HG02885 (cell line): Measurements from ENCODE around the gene PTOV1.

Experiments
- ATAC-seq: cut with Tn5 transposase; IDR thresholded peaks from one replicate; pipeline ENCODE4 v1.9.1; 2021; ENCODE audit warnings: mild to moderate bottlenecking; ENCODE audit not compliant: unreplicated experiment, poor library complexity

PTOV1 gene

DNA sequence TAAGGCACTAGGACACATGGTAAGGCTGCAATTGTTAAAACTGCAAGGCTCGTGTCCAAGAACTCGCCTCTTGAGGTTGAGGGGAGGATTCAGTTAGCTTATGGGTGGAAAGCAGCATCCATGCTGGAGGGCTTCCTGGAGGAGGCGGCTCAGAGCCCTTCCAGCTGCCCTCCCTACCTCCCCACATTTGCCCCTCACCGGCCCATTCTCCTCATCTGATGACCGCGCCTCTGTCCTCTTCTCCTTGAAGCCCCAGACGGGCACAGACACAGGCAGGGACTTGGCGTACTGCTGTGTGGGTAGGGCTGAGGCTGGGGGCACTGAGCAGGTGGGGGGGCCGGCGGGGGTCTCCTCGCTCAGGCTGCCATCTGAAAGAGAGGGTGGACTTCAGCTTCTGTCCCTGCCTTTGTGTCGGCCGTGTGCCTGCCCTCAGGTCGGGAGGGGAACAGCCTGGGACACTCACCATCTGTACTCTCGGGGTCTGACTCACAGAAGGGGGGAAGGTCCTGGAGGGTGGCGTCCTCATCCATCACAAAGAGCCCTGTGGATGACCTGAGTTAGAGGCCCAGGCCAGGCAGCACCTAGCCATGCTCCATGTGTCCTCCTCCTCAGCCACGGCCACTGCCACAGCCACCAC lies 20.5 kb downstream of the PTOV1 start:
- no peak for ATAC-seq

DNA sequence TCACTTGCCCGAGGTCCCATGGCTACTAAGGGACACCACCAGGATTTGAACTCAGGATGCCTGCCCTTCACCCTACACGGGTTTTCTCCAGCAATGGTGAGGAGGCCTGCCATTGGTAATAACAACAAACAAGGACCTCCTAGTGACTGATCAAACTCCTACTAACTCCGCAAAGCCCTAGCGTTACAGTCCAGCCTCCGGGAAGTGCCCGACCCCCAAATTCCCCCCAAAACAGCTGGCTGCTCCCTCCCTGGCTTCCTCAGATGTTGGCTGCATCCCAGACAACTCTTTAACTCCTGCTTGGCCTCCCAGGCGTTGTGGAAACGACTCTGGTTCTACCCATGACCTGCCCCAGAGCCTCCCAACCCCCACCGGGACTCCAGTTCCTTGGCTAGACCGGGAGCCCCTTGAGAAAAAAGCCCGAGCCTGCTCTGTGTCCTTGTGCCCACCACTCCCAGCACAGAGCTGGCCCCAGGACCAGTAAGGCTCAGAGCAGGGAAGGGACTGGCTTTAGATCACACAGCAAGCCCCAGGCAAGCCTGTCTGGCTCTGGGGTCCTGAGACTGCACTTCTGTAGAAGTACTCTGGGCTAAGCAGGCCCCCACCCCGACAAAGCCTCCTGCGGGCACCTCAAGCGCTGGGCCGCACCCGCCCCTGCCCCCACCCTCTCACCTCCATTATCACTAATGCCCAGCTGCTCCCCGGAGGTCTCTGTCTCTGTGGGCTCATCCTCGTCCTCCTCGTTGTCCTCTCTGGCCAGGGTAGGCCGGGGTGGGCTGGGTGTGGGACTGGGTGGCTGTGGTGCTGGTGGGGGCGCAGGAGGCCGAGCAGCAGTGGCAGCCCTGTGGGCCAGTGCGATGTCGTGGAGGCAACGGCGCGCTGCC lies 21.5 kb downstream of the PTOV1 start:
- ATAC-seq, result no peak

GRCh38 chr19:49873129-49873521 lies 22.2 kb downstream of the PTOV1 start:
- no peak for ATAC-seq

- ATAC-seq, result no peak
These were observed 22.9 kb downstream of the PTOV1 start for GRCh38 chr19:49873834-49874233.

DNA sequence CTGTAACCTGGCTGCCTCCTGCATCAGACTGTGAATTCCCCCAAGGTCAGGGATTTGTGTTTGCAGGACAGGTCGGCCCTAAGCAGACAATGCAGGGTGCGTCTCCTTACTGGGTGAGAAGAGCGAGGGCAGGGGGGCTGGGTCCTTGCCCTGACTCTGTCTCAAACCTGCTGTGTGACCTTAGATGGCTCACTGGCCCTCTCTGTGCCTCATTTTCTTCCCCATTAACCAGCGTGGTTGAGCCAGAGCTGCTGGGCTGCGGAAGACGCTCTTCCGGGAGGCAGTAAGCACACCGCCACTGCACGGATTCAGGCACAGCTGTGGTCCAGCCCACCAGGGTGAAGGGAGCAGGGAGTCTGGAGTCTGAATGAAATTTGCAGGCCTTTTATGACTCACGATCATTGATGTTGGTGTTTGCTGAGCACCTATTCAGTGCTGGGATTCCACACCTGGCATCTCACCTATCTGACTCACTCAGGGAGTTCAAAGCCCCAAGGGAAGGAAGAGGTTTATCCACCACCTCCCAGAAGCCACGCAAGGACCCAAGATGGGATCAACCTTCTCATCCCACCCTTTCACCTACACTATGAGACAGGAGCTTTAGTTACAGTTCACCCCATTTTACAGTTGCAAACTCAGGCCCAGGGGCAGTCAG lies 23.7 kb downstream of the PTOV1 start:
- ATAC-seq, result no peak

- no peak for ATAC-seq
These were observed 24.2 kb downstream of the PTOV1 start for GRCh38 chr19:49875177-49875576.

- no peak for ATAC-seq
These were observed 25.0 kb downstream of the PTOV1 start for GRCh38 chr19:49875857-49876421.

- peak; percentile 53 for ATAC-seq
These were observed 25.6 kb downstream of the PTOV1 start for GRCh38 chr19:49876422-49877019.

DNA sequence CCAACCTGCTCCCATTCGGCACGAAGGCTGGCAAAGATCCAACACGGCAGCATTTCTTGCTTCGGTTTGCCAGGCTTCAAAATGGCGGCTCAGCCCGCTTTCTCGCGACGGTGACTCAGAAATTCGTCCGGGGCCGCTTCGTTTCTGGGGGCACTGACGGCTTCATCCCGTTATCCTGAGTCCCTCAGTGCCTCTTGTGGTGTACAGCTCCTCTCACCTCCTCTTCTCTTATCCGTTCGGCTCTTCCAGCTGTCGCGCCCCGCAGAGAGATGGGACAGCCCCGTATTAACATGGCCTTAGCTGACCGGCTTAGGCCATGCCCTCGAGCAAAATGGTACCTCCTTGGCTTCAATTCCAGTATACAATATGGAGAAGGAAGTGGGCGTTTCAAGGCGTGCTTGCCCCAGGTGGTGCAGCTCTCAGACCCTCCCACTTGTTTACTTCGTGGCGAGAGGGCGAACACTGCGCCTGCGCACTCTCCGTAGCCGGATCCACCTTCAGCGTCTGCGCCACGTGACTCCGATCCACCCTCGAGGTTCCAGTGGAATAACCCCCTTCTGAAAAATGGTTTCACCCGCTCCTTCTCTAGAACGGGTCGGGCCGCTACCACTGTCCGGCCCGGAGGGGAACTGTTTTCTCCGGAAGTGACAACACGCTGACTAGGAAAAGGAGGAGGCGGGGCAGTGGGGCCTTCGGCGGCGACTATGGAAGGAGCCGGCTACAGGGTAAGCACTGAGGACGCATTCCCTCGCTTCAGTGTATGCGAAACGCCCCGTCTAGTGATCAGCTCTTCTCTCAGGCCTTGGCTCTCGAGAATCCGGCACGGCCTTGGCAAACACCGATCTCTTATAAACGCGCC lies 26.3 kb downstream of the PTOV1 start, which contains the start of the genes AKT1S1 and TBC1D17:
Gene AKT1S1 (minus strand): TSS at position 336 of the 859 bp plus-strand sequence. CDS start 4,060 bp downstream, outside the sequence.
Gene TBC1D17 (plus strand): TSS at position 683 of the 859 bp plus-strand sequence. CDS start 22 bp downstream, at position 705.
- peak; percentile 55 for ATAC-seq

- ATAC-seq, result peak; percentile 56
These were observed 27.2 kb downstream of the PTOV1 start for GRCh38 chr19:49877879-49878743.

DNA sequence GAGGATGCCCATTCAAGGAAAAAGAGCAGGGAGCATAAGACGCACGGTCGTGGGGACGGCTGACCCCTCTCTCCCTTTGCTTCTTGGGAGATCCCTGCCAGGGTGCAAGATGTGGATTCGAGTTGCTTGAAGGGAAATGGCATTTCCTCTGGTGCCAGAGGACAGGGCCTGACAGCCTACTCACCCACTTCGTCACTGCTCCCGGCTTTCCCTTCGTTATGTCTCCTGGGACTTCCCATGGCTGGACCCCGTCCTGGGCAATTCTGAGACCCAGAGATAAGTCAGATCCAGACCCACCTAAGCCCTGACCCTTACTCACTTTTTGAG lies 27.7 kb downstream of the PTOV1 start:
- ATAC-seq, result no peak

GRCh38 chr19:49879243-49879963 lies 28.4 kb downstream of the PTOV1 start:
- ATAC-seq, result no peak

DNA sequence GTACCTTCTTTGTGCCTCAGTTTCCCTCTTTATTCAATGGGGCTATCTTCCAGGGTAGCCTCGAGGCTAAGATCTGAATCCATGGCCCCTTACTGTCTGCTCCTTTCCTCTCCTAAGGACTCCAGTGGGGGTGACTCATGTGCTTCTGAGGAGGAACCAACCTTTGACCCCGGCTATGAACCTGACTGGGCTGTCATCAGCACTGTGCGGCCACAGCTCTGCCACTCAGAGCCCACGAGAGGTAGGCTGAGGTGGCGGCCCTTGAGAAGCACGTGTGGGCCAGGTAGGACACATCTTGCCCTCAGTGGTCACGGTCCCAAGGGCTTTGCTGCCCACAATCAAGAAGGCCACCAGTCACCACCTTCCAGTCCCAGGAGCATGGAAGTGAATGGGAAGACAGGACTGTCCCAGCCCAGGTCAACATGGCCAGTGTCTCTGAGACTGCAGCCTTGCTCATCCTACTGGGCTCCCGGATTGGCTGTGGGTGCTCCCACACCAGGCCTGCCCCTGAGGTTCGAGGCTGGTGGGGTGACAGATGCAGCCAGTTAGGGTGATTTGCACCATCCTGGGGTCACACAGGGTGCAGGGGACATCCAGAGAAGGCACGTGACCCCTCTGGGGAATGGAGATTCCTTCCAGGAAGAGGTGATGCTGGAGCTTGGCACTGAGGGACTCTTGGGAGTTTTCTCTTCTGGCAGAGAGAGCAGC lies 29.4 kb downstream of the PTOV1 start:
- ATAC-seq, result no peak

- ATAC-seq, result no peak
These were observed 30.2 kb downstream of the PTOV1 start for GRCh38 chr19:49881186-49881585.

DNA sequence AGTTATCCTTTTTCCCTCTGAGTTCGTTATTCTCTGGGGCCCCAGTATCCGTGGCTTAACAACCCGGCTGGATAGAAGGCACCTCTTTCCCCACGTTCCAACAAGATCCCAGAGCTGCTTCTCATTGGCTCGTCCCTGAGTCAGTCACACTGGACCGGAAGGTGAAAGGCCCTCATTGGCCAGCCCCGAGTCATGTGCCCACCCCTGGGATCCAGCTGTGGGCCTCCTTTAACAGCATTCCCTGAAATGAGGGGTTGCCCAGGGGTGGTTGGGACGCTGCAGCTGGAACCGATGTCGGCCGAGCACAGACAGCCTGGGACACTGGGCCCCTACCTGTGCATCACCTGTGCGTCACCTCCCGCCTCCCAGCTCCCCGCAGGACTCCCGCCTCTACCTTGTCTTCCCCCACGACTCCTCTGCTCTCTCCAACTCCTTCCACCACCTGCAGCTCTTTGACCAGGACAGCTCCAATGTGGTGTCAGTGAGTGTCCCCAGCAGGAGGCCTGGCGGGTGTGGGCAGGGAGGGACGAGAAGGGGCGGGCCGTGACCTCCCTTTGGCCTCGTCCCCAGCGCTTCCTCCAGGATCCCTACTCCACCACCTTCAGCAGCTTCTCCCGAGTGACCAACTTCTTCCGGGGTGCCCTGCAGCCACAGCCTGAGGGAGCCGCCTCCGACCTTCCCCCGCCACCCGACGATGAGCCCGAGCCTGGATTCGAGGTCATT lies 30.9 kb downstream of the PTOV1 start:
- no peak for ATAC-seq

DNA sequence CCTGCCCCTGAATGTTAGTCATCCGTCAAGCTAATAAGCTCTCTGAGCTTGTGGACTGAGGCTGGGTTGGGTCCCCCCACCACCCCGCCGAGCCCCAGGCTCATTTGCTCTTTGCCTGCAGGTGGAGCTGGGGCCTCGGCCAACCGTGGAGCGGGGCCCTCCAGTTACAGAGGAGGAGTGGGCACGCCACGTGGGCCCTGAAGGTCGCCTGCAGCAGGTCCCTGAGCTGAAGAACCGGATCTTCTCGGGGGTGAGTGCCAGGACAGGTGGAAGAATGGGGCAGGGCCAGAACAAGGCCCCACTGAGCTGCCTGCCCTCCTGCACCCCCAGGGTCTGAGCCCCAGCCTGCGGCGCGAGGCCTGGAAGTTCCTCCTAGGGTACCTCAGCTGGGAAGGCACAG lies 31.7 kb downstream of the PTOV1 start:
- no peak for ATAC-seq

- ATAC-seq, result no peak
These were observed 32.1 kb downstream of the PTOV1 start for GRCh38 chr19:49883094-49883493.
